RPMI7951 (cell line): ENCODE measurements around the gene NOL9. TPM values are rescaled to one million over a fixed set of nuclear protein-coding genes. Genes with fewer than 3 reads are reported as not detected.
A peak's percentile ranks its signal among the peaks of the same experiment; 100 is the strongest.

Experiments used
- DNase-seq: peaks from one replicate; pipeline ENCODE4 v3.0.0-alpha.2; 2012; ENCODE audit warnings: low read depth
- total RNA-seq: library from RNA; depleted of rRNA; stranded (reverse); fragments of >200 nt; shearing (Covaris generic); gene quantifications from 2 replicates; pipeline ENCODE4 v1.2.3, GENCODE V29; 2014

The NOL9 gene
- total RNA-seq, 1 experiment from 2014 or later, result 14.4 TPM

DNA sequence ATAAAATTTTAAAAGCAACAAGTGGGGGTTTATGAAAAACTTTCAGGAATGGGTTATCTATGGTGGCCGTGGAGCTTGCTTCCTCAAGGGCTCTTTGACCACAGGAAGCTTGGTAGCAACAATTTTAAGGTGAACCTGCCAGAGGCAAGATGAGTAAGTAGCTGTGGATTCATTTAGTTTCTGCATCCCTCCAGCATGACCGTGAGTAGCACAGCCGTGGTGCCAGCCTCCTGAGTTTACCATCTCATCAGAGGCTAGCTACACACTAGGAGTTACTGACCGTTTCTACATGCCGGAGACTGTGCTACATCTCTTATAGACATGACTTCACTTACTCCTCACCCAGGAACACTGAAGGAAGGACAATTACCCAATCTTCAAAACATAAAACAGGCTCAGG, 32.8 kb downstream of the NOL9 start:
- DNase-seq, result peak; percentile 81

DNA sequence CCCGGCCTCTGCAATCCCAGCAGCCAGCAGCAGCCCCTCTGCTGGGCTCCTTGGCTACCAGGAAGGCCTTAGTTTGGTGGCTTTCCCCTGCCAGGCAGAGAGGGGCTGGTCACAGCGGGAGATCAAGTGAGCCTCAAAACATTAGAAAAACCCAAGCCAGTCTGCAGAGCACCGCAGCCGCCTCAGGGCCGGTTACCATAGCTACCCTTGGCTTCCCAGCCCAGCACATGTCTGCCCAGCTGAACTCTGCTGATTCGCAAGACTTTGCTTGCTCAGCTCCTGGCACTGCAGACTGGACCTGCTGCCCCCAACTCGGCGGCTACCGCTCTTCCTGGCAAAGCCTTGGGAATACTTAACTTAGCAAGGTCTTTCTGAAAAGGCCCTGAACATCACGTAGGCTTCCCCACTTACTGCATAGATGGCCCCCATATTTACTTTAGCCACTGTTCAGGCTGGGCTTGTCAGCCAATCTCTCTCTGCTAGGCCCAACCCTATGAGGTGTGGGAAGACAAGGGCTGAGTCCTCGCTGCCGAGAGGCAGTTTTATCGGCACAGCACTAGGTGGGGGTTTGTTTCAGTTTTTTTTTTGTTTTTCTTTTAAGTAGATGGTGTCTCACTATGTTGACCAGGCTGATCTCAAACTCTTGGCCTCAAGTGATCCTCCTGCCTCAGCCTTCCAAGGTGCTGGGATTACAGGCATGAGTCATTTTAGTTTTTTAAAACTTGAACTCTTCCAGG, 34.2 kb downstream of the NOL9 start:
- DNase-seq, result peak; percentile 94

- DNase-seq, result no peak
These were observed 34.8 kb downstream of the NOL9 start for GRCh38 chr1:6519491-6519934.

GRCh38 chr1:6517435-6517851, 36.9 kb downstream of the NOL9 start:
- peak; percentile 35 for DNase-seq

DNA sequence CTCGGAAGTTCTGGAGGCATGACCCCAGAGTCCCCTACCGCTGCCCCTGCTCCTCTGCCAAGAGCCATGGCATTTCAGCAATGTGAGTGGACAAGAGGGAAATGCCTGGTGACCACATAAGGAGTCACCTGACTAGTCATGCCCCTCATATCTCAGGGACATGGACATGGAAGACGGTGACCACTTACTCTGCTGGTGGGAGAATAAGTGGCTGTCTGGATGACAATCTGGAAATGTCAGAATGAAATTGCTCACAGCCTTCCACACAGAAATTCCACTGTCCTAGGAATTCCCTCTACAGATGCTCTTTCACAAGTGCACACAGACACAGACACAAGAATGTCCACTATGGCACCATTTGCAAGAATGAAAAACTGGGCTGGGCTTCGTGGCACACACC, 38.5 kb downstream of the NOL9 start:
- peak; percentile 32 for DNase-seq

GRCh38 chr1:6513320-6513801, 41.0 kb downstream of the NOL9 start:
- DNase-seq, result no peak

- DNase-seq, result no peak
These were observed 41.4 kb downstream of the NOL9 start for GRCh38 chr1:6512908-6513280.

DNA sequence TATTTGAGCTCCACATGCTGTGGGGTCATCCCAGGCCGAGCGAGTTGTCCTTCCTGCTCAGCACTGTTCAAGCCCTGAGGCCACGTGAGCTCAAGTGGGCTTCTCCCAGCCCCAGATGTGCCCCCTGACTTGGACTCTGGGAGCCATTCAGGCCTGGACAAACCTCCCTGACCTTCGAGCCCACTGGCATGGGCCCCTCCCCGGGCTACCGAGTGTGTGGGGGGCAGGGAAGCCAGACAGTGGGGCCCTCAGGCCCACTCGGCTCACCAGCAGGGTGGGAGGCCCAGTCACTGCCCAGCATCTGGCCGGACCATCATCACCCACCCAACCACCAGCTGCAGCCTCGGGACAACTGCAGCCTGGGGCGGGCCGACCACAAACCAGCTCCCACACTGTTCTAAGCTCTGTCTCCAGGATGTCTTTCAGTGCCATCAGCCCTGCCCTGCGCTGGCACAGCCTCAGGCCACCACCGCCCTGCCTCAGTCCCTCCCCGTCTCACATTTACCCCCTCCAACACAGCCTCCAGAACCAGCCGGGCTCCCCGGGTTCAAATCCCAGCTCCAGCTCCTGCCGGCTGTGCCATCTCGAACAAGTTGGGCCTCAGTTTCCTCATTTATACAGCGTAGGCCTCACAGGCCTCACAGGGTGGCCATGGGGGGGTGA, 41.9 kb downstream of the NOL9 start:
- DNase-seq, result peak; percentile 28

DNA sequence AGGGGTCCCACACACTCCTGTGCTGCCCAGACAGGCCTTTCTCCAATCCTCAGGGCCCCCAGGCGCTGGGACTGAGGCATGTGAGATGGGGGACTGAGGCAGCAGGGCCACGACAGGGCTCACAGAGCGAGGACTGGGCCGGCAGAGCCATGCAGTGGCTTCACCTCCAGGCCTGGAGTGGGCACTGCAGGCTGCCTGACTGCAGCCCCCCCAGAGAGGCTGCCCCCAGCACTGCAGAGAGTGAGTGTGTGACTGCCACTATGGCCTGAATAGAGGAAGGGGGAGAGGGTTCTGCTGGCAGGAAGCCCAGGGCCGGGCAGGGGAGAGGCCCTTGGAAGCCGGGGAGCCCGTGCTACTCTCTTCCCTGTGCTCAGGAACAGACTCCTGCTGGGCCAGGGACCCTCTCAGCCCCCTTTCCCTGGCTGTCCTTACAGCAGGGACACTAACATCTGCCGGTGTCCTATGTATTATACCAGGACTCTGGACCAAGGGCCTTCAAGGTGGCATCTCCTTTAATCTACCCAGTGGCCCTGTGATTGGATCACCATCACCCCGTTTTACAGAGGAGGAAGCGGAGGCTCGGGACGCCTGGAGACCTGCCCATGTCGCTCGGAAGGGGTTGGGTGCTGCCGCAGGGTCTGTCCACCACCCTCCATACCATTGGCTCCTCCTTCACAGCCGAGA, 42.6 kb downstream of the NOL9 start:
- no peak for DNase-seq

- DNase-seq, result no peak
These were observed 43.3 kb downstream of the NOL9 start for GRCh38 chr1:6511056-6511455.

DNA sequence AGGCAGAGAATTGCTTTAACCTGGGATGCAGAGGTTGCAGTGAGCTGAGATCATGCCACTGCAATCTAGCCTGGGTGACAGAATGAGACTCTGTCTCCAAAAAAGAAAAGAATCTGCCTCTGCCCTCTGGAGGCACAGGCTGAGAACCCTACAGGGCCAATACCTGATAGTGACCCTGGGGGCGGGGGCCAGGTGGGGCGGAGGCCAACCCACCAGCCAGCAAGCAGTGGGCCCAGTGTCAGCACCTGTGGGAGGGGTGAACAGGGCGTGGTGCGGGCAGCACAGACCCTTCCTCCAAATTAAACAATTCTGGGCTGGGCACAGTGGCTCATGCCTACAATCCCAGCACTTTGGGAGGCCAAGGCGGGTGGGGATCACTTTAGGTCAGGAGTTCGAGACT, 43.8 kb downstream of the NOL9 start:
- no peak for DNase-seq

- DNase-seq, result no peak
These were observed 44.4 kb downstream of the NOL9 start for GRCh38 chr1:6509919-6510291.

DNA sequence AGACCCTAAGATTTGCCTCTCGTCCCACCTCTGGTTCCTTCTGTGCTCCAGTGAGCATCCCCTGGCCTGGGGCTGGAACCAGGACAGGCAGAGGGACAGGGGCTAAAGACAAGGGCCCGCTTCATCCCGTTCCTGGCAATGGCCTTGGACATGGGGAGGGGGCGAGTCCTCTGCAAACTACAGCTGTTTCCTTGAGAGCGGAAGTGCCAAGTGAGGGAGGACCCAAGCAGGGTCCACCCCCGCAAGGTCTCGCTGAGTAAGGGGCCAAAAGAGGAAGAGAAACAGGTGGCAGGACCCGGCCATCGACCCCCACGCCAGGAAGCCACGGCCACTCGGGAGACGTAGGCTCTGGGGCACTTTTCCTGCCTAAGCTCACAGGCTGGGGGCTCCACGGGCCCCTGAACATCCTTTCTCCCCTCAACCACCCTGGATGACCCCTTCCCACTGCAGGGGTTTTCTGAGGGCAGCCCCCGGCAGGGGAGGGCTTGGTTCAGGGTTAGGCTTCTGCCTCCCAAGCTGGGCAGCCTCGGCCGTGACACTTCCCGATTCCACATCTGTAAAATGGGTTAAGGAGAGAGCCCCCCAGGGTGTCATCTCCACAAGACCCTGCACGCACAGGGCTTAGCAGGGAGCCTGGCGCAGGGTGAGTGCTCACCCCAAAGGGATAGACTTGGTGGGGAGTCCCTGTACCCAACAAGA, 44.9 kb downstream of the NOL9 start:
- no peak for DNase-seq

- no peak for DNase-seq
These were observed 45.5 kb downstream of the NOL9 start for GRCh38 chr1:6508816-6509189.

- DNase-seq, result no peak
These were observed 46.0 kb downstream of the NOL9 start for GRCh38 chr1:6508154-6508815.

DNA sequence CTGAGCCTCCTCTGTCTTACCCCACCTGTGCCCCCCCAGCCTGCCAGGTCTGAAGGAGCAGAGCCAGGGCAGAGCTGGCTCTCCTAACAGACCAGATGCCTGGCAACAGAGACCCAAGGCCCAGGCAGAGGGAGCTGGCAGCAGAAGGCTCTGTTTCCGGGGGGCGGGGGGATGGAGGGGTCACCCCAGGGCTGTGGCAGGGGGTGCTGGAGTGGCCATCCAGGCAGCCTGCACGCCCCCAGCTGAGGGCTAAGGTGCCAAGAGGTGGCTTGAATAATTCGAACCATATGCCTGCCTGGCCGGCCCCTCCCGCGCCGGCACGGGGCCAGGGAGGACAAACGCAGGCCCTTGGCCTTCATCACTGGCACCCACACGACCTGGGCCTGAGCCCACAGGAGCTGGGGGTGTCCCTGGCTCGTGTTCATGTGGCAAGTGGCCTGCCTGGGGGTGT, 46.8 kb downstream of the NOL9 start:
- DNase-seq, result no peak

GRCh38 chr1:6507037-6507428, 47.3 kb downstream of the NOL9 start:
- DNase-seq, result no peak

DNA sequence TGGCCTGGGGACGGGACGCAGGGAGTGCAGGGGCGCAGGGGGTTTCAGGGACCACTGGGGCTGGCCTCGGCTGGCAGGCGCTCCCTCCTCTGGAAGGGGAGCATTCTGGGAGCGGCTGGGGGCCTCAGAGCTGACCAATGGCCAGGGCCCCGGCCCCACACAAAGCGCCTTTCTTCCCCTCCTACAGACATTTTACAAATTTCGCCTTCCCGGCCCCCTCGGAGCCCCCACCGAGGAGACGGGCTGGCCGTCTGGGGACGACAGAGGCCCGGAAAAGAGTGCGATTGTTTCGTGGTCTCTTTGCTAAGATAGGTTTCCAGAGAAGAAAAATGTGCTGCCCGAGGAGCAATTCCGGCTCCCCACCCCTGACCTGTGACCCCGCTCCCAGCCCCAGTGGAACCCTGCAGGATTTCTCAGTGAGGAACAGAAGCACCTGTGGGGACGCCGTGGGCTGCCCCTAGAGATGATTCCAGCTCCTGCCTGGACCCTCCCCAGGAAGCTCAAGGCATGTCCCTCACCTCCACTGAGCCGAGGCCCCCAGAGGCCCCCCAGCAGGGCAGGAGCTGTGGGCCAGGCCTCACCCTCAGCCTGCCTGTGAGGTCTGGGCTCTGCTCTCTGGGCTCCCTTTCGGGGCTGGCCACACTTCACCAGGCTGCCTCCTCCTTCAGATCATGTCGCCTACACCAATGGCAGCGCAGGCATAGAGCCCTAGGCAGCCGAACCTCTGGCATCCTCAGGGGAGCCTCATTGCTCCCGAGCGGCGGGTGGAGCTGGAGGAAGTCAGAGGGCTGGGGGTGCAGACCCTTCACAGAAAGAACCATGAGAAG, 47.9 kb downstream of the NOL9 start:
- no peak for DNase-seq

DNA sequence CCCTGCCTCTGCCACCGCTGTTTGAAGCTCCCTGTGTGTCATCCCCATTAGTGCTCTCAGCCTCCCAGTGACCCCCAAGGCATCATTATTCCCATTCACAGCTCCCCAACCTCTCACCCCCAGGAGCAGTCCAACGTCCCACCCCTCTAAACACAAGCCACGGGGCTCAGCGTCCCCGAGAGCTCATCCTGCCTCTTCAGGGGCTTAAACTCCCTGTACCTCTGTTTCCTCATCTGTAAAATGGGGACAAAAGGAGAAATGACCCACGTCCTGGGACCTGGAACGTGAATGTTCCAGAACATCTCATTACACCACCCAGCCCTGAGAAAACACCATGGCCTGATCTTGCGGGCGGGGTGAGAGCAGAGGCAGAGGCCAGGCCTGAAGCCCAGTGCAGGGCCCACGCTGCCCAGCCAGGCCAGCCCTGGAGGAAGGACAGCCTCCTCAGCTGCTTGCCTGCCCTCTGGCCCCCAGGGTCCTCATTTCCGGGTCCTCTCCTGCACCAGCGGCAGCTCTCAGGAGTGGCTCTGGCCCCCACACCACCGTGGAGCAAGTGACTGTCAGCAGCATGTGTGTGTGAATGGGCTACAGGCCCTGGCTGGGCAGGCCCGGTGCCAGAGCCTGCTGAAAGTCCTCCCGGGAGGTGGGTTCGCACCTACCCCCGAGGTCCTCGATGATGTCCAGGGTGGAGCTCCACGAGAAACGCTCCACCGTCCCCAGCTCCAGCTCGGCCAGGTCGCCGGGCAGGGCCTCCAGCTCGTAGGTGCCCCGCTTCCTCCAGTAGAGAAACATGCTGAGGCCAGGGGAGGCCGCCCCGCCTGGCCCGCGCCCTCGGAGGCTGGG, 48.7 kb downstream of the NOL9 start:
- DNase-seq, result no peak

DNA sequence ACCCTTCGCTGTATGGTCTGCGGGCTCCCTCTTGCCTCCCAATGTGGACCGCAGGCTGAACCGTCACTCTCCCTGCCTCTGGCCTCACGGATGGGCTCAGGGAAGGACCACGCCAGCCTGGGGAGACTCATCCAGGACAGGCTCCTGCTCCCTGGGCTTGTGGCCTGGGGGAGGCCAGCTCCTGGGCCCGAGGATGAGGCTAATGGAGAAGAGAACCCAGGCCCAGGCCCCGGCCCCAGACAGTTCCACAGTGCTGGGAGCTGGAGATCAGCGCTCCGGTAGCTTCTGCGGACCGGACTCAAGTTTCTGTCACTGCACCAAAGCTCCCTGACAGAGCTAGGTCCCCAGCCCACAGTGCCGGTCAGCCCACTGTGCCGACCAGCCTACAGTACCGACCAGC, 49.4 kb downstream of the NOL9 start:
- no peak for DNase-seq
